Right atrium auricular region (tissue), 2 donors: ENCODE results near the gene NAALADL2. TPM values are rescaled to one million over a fixed set of nuclear protein-coding genes. Genes with fewer than 3 reads are reported as not detected.

Source experiments
- DNase-seq: peaks from one replicate; pipeline ENCODE4 v3.0.0-alpha.2; 2019; ENCODE audit warnings: low spot score
- H3K27ac ChIP-seq, 2 donors: fragments of 200-600 bp; sonication (generic); 1 replicate in 1 of 2; 2 replicates in 1 of 2; pipeline ENCODE4 v1.5.1; 2016 to 2019
- H3K27me3 ChIP-seq, 2 donors: fragments of 200-600 bp; sonication (generic); one replicate each; pipeline versions ENCODE4 v1.5.1 to v1.6.0; 2017 to 2019
- H3K36me3 ChIP-seq: fragments of 200-600 bp; sonication (generic); one replicate; pipeline ENCODE4 v1.5.1; 2016
- H3K4me1 ChIP-seq, 2 donors: fragments of 200-600 bp; sonication (generic); one replicate each; pipeline versions ENCODE4 v1.5.1 to v1.6.0; 2017 to 2019
- H3K4me3 ChIP-seq, 2 donors: fragments of 200-600 bp; sonication (generic); 1 replicate in 1 of 2; 2 replicates in 1 of 2; pipeline ENCODE4 v1.5.1; 2017 to 2019; ENCODE audit warnings: mild to moderate bottlenecking in 1 of 2, moderate library complexity in 1 of 2
- H3K9me3 ChIP-seq, 2 donors: fragments of 200-600 bp; sonication (generic); one replicate each; pipeline ENCODE4 v1.5.1; 2019
- total RNA-seq, 2 donors: library from RNA; depleted of rRNA; stranded (reverse); fragments of >200 nt; gene quantifications; one replicate each; pipeline ENCODE4 v1.1.0, GENCODE V29; 2016
- TF ChIP-seq, protein P1 (sequence below), 2 donors: fragments of 200-600 bp; sonication (generic); IDR thresholded peaks; one replicate each; pipeline ENCODE4 v1.5.1; 2019; ENCODE audit warnings: antibody characterized with exemption in 2 of 2

Gene NAALADL2
- total RNA-seq, 2 donors from 2014 or later: 2.5 to 3.2 TPM

DNA sequence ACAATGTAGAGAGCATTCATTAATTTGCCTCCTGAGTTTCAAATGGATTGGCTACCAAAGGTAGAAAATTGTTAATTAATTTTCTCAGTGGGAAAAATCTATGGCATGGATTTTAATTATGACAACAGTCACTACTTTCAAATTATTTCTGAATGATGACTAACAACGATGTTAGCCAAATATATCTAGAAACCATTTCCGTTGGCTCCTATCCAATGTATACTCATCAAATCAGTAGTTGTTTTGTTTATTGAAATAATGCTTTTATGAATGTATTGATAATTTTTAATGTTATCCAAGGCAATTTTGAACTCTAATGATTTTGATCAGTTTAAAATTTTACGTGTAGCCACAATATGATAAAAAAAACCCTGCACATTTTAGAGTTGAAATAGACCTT, 333.4 kb downstream of the NAALADL2 start:
- Histone ChIP-seq H3K27me3 (no peaks in the 10 kb centered on the region), H3K4me3 (no peak overlapping the region), H3K27ac (no peak overlapping the region), H3K4me1 (no peaks in the 10 kb centered on the region), H3K9me3 (no peaks in the 10 kb centered on the region), H3K36me3 (no peaks in the 10 kb centered on the region)
- TF ChIP-seq, protein P1, sequence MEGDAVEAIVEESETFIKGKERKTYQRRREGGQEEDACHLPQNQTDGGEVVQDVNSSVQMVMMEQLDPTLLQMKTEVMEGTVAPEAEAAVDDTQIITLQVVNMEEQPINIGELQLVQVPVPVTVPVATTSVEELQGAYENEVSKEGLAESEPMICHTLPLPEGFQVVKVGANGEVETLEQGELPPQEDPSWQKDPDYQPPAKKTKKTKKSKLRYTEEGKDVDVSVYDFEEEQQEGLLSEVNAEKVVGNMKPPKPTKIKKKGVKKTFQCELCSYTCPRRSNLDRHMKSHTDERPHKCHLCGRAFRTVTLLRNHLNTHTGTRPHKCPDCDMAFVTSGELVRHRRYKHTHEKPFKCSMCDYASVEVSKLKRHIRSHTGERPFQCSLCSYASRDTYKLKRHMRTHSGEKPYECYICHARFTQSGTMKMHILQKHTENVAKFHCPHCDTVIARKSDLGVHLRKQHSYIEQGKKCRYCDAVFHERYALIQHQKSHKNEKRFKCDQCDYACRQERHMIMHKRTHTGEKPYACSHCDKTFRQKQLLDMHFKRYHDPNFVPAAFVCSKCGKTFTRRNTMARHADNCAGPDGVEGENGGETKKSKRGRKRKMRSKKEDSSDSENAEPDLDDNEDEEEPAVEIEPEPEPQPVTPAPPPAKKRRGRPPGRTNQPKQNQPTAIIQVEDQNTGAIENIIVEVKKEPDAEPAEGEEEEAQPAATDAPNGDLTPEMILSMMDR (IDR thresholded peaks at IDR 0.05): no peak
- DNase-seq: no peak

DNA sequence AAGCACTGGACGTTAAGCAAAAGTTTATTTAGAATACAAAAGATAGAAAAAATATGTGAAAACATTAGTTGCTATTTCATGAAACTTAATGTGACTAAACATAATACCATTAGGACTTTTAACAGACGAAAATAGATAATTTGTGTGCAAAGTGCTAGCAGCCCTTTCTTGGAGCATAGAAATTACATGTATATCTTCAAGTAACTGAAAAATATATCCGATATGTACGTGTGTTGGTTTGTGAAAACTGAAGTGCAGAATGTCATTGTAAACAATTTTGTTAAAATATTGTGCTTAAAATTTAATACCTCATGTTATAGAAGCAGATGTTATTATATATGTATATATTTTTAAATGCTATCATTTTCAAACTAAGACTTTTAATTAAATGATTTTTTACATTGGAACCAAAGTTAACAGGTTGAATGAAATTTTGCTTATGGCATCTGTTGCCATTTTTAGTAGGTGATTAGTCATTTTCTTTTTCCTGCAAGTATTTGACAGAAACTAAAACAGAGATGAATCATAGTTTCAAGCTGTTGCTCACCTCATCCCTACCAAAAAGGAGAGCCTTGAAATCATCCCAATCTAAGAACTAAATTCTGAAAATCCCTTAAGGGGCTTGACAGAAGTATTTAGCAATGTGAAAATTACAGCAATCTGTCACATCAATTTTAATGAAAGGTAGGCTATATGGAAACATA, 334.8 kb downstream of the NAALADL2 start:
- Histone ChIP-seq H3K36me3 (no peaks in the 10 kb centered on the region), H3K9me3 (no peaks in the 10 kb centered on the region), H3K27me3 (no peaks in the 10 kb centered on the region), H3K4me1 (no peaks in the 10 kb centered on the region), H3K4me3 (no peak overlapping the region), H3K27ac (no peak overlapping the region)
- DNase-seq: no peak
- TF ChIP-seq, protein P1 (IDR thresholded peaks at IDR 0.05): no peak

DNA sequence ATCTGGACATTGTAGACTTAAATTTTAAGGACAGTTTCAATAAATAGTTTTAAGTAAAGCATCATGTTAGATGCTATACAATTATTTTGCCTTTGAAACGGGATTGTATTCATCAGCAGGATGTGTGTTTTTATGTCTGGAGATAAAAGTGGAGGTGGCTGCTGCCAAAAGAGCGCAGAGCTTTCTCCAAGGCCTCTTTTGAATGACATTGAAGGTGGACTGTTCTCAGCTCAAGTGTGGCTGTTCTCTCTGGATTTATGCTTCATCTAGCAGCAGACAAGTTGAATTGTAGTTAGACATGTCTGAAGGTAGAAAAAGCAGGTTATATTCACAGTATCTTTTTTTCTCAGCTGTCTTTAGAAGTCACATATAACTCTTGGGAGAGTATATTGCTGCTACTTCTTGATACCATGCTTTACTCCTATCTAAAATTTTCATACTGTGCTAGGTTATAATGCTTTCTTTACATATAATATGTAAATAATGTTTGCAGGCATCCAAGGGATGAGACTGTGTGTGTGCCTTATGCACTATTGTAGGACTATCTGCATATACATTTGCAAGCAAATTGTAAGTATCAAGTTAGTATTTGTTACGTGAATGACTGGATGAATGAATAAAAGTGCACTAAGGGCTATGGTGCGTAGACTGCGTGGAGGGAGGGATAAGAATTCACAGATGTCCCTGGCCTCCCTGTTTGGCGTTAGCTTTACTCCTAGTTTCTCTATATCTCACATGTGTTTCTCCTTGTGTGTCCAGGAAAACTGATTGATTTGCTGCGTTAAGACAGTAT, 340.1 kb downstream of the NAALADL2 start:
- H3K9me3 ChIP-seq: no peaks in the 10 kb centered on the region
- no peaks in the 10 kb centered on the region for H3K36me3 ChIP-seq
- H3K4me1 ChIP-seq: no peaks in the 10 kb centered on the region
- TF ChIP-seq, protein P1 (IDR thresholded peaks at IDR 0.05): no peak
- no peaks in the 10 kb centered on the region for H3K27me3 ChIP-seq
- no peak for DNase-seq
- H3K4me3 ChIP-seq: no peak overlapping the region
- no peak overlapping the region for H3K27ac ChIP-seq

DNA sequence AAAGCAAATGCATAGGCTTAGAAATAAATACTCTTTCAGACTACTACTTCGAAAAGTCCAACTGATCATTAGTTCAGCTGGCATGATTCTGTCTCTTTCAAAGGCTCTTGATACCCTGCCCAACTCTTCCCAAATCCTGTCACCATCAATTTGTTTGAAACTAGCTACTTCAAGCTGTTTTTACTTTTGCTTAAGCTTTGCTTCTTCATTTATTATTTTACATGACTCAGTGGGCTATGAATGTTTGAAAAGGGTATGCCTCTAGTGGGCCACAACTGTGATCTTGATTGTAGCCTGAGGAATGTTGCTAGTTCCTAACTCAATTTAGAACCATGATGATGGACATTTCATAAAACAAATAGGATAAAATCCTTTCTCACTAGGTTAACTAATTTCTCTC, 340.8 kb downstream of the NAALADL2 start:
- no peak overlapping the region for H3K27ac ChIP-seq
- no peaks in the 10 kb centered on the region for H3K27me3 ChIP-seq
- H3K4me1 ChIP-seq: no peaks in the 10 kb centered on the region
- H3K9me3 ChIP-seq: no peaks in the 10 kb centered on the region
- no peak for DNase-seq
- no peaks in the 10 kb centered on the region for H3K36me3 ChIP-seq
- TF ChIP-seq, protein P1 (IDR thresholded peaks at IDR 0.05): no peak
- H3K4me3 ChIP-seq: no peak overlapping the region

DNA sequence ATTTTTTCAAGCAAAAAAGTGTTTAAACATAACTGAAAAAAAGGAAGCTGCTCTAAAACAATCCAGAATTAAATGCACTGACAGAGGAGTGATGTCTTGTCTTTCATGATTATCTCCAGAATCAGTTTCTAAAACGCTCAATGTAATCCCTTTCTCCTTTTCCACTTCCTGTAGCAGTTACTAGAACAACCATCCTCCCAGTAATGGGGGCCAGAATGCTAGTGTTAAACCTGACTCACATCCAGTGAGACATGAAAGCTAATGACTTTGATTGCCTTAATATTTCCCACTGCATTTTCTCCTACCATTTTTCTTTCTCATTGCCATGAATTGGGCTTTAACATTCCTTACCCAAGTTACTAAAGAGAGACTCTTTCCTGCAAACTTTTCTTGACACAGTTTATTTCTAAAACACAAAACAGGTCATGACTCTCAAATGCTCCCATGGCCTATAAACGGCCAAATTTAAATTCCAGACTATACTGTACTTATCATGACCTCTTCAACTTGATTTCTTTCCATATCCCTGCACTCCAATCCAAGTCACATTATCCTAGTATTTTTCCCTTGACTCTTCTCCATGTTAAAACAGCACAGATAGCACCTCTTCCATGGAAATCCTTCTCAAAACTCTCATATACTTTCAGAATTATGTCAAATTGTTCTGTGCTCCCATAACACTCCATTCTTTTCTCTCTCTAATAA, 341.4 kb downstream of the NAALADL2 start:
- TF ChIP-seq, protein P1 (IDR thresholded peaks at IDR 0.05): no peak
- no peak overlapping the region for H3K4me3 ChIP-seq

More for the DNA sequence above, 341.4 kb downstream of the NAALADL2 start:
- no peaks in the 10 kb centered on the region for H3K36me3 ChIP-seq
- no peaks in the 10 kb centered on the region for H3K27me3 ChIP-seq
- no peaks in the 10 kb centered on the region for H3K9me3 ChIP-seq
- no peak for DNase-seq
- H3K4me1 ChIP-seq: no peaks in the 10 kb centered on the region
- H3K27ac ChIP-seq: no peak overlapping the region
